Nucleus accumbens (tissue), 56 donors: ENCODE data around the gene ESPNL.
"Not testable (repeated sequence)": the region's sequence is repeated elsewhere in the genome, so short reads cannot be mapped to it uniquely, and the experiment has no call there.

Source experiments
- DNase-seq, 56 donors: peaks; one replicate each; lab custom pipeline; 2025; lab: John Stamatoyannopoulos, UW

ESPNL gene

GRCh38 chr2:238114331-238114841 lies 14.2 kb downstream of the ESPNL start:
- no peak for DNase-seq

- no peak for DNase-seq
Measured at GRCh38 chr2:238114851-238115660, 14.9 kb downstream of the ESPNL start.

- not testable (repeated sequence) for DNase-seq
Measured at GRCh38 chr2:238115709-238116108, 15.6 kb downstream of the ESPNL start.

DNA sequence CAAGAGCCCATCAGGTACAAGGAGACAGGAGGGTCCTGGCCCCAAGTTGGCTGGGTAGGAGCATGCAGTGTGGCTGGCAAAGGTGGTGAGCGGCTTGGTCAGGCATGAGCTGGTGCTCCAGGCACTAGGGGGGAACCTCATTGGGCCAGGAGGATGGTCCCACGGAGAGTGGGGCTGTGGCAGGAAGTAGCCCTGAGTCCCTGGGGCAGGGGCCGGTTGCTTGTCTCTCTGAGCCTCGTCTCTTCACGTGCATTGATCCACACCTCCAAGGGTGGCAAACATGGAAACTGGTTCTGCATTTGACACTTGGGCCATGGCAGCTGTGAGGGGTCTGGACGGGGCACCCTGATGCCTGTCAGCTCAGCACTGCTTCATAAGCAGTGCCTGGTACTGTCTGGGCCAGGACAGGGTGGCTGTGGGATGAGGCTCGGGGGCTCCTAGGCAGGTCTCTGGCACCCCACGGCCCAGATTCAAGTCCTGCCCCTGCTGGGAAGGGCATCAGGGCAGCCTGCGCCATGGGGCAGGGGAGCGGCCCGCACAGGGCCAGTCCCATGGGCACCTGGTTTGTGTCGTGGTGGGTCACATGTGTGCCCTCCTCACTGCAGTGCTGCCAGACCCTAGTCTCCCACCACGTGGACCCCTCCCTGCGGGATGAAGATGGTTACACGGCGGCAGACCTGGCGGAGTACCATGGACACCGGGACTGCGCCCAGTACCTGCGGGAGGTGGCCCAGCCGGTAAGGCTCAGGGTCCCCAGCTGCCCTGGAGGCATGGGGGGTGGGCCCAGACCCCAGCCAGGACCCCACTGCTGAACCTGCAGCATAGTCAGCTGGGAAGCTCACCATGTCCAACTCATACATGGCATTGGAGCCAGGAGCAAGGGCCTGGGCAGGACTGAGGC lies 16.4 kb downstream of the ESPNL start:
- no peak for DNase-seq

- DNase-seq, result no peak
Measured at GRCh38 chr2:238117199-238118154, 17.3 kb downstream of the ESPNL start.

DNA sequence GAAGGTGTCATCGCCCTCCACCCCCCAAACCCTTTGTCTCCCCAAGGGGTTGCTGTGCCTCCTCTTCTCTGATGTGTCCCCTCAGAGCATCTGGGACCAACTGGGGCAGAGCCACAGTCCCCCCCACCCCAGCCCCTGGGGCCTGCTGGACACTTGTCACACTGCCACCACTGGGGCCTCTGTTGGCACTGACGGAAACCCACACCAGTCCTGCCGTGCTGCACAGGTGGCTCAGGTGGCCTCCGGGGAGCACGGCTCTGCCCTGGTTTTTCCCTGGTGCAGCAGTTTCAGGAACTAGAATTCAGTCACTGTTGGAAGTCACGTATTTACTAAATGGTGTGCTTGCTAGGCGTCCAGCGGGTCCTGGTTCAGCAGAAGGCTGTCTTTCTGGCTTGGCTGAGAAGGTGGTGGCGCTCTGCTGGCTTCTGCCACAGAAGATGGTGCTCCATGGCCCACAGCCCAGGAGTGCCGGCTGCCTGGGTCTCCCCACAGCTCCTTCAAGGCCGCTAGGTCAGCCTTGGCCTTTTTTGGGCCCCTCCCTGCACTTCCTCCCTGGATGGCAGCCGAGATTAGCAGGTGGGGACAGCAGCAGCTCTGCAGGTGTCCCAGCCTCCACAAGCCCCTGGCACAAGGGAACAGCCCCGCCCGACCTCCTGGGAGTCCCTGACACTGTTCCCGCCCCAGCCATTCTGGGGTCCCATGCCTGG lies 19.8 kb downstream of the ESPNL start:
- no peak for DNase-seq

DNA sequence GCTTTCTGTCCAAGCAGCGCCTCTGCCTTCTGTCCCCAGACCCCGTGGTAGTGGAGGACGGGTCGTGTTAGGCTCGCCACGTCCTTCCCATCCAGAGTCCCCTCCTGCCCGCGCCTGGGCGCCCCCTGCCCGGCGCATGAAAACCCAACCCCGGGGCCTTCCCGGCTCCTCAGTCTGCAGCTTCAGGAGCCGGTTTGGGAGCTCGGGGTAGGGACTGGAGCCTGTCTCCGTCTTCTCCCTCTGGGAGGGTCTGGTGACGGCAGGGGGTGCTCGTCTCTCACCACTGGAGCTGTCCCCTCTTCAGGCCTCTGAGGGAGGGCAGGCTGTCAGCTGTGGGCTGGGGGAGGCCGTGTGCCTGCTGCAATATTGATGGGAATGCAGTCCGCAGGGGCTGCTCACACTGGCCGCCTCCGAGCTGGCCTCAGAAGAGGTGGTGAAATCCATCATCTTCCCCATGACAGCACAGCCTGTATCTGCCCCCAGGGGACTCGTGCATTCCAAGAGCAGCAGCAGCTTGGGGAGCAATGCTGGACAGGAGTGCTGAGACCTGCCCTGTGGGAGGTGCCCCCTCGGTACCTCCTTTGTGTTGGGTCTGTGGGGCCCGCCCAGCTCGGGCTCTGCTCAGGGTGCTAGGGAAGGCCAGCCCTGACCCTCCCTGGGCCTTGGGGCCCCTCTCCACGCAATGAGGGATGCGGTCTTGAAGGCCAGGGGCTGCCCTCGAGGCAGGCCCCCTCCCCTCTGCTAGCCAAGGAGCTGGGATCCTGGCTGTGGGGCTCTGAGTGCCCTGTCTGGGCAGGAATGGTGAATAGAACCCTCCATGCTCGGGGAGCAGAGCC lies 20.5 kb downstream of the ESPNL start:
- no peak for DNase-seq

DNA sequence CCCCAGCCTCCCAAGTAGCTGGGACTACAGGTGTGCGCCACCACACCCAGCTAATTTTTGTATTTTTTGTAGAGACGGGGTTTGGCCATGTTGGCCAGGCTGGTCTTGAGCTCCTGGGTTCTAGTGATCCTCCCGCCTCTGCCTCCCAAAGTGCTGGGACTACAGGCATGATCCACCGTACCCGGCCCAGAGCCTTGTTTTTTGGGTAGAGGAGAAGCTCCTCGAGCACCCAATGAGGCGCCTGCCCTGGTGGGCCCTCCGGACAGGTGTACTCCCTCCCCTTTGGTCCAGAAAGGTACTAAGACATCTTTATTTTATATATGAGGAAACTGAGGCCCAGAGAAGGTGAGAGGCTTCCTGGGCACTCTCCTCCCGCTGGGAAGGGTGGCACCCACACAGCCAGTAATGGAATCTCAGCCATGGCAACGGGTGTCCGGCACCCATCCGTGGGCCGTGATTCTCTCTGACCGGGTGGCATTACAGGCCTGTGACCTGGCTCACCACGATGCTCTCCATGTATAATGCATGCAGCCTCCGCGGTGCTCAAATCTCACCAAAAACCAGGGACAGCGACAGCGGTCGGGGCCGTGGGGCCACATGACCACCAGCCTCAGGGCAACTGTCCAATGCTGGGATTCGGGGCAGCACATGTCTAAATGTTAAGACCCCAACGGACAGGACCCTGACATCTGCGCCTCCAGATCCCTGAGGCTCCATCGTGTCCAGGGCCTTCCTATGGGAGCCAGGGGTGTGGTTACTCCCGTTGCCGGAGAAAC lies 21.6 kb downstream of the ESPNL start:
- no peak for DNase-seq

GRCh38 chr2:238122287-238123217 lies 22.4 kb downstream of the ESPNL start:
- no peak for DNase-seq

DNA sequence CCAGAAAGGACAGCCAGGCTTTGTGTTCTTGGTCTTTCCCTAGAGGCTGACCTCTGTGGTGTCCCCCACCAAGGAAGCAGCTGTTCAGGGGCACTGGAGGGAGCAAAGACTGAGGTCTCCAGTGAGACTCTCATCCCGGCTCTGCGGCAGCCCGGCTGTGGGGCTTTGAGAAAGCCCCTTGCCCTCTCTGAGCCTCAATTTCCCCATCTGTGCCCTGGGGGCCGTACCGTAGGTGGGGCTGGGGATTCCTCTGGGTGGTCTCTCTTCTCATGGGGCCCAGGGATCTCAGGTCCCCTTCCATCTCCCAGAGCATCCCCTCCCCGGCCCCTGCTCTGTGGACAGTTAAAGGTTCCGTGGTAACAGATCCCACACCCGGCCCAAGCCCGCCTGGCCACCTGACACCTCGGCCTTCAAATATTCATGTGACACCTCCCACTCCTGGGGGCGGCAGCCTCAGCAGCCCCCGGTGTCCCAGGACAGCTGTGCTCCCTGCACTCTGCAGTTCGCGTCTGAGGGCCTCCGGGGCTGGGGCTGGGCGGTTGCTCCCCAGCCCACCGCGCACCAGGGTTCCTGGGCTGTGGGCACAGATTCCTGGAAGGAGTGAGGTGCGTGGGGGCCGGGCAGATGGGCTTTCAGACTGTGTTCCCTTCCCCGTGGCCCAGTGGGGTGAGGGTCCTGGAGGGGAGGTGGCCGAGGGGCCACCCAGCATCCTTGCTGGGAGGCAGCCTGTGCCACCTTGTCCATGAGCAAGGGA lies 23.3 kb downstream of the ESPNL start:
- no peak for DNase-seq

DNA sequence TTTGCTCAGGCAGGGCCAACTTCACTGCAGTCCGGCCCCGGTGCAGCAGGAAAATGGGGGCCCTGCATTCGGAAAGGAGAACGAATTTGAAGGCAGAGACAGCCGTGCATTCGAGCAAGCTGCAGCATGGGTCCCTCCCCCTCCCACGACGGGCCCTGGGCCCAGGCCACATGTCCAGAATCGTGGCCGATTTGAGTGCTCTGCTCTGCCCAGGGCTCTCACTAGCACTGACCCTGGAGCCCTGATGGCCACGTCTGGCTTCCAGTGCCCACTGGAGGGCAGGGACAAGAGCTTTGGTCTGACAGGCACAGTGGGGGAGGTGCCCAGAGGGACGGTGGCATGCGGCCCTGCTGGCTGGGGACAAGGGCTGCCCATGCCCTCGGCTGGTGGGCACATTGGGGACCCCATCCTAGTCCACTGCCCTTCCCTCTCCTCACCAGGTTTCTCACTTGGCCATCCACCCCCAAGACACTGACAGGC lies 23.9 kb downstream of the ESPNL start:
- no peak for DNase-seq

DNA sequence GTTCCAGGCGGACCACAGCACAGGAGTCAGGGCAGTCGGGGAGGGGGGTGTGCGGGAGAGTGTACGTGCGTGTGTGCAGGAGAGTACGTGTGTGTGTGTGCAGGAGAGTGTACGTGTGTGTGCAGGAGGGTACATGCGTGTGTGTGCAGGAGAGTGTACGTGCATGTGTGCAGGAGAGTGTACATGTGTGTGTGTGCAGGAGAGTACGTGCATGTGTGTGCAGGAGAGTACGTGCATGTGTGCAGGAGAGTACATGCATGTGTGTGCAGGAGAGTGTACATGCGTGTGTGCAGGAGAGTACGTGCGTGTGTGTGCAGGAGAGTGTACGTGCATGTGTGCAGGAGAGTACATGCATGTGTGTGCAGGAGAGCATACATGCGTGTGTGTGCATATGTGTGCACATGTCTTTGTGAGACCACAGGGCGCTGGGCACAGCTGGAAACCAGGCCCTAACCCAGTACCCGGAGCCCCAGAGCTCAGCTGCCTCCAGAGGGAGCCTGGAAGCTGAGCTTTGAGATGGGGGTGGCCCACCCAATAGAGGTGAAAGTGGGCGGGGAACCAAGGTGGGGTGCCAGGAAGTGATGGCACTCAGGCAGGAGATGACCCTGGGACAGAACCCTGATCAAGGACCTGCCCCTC lies 24.5 kb downstream of the ESPNL start:
- DNase-seq, result no peak

GRCh38 chr2:238125127-238125885 lies 25.2 kb downstream of the ESPNL start:
- no peak for DNase-seq

DNA sequence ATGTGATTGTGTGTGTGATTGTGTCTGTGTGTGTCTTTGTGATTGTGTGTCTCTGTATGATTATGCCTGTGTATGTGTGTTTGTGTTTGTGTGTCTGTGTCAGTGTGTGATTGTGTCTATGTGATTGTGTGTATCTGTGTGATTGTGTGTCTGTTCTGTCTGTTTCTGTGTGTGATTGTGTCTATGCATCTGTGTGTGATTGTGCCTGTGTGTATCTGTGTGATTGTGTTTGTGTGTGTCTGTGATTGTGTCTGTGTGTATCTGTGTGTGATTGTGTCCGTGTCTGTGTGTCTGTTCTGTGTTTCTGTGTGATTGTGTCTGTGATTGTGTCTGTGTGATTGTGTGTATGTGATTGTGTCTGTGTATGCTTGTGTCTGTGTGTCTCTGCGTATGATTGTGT lies 26.2 kb downstream of the ESPNL start:
- DNase-seq, result no peak

- no peak for DNase-seq
Measured at GRCh38 chr2:238126775-238127164, 26.6 kb downstream of the ESPNL start.
